ENCODE data around the gene AGBL5. TPM values are rescaled to one million over a fixed set of nuclear protein-coding genes. Genes with fewer than 3 reads are reported as not detected.
A peak's percentile ranks its signal among the peaks of the same experiment; 100 is the strongest.

Gene AGBL5
- total and polyA plus RNA-seq, 9 of the 15 experiments (the other 6 are each of a cell fraction or from before 2014, with no cell fraction given), result 3.3 to 52.7 (median 26.2) TPM

DNA sequence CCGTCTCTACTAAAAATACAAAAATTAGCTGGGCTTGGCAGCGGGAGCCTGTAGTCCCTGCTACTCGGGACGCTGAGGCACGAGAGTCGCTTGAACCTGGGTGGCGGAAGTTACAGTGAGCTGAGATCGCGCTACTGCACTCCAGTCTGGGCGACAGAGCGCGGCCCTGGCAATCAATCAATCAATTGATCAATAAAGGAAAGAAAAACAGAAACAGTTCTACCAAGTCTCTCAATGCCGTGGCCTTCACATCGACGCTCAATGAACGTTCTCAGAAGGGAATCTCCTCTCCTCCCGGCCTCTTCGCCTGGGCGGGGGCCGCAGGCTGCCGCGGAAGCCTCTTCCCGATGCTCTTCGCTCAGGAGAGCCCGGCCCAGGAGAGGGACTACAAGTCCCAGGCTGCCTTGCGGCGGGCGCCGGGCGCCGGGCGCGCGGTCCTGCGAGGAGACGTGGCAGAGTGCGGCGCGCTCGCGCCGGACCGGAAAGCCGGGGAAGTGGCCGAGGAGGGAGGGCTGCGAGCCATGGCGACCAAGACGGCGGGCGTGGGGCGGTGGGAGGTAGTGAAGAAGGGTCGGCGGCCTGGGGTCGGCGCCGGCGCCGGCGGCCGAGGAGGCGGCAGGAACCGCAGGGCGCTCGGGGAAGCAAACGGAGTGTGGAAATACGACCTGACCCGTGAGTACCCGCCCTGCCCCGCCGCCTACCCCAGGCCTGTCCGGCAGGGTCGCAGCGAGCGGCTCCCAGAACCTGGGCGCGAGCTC is 18.8 kb upstream of the AGBL5 start, which contains the start of gene TMEM214 (continued):
- TF ChIP-seq FOXA1 (IDR thresholded peaks at IDR 0.05; ENCODE audit: borderline replicate concordance) (no peak), OTX1 (CRISPR knock-in tag; IDR thresholded peaks at IDR 0.05) (no peak), BHLHE40 (IDR thresholded peaks at IDR 0.05; ENCODE audit: low read length) (no peak), ELF1 (tag; IDR thresholded peaks at IDR 0.05) (peak; percentile 71), ILF3 (IDR thresholded peaks at IDR 0.05; ENCODE audit: borderline replicate concordance) (no peak), ZNF212 (CRISPR knock-in tag; IDR thresholded peaks at IDR 0.05) (no peak), SAP30 (IDR thresholded peaks at IDR 0.05; ENCODE audit: borderline replicate concordance, insufficient read depth, low read depth, low read length, poor library complexity, severe bottlenecking) (peak; percentile 34), KAT2B (IDR thresholded peaks at IDR 0.05; ENCODE audit: low read depth, low read length) (no peak), NUFIP1 (IDR thresholded peaks at IDR 0.05; ENCODE audit: partially characterized antibody) (no peak)
- TF ChIP-seq, protein P1, sequence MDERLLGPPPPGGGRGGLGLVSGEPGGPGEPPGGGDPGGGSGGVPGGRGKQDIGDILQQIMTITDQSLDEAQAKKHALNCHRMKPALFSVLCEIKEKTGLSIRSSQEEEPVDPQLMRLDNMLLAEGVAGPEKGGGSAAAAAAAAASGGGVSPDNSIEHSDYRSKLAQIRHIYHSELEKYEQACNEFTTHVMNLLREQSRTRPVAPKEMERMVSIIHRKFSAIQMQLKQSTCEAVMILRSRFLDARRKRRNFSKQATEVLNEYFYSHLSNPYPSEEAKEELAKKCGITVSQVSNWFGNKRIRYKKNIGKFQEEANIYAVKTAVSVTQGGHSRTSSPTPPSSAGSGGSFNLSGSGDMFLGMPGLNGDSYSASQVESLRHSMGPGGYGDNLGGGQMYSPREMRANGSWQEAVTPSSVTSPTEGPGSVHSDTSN (CRISPR knock-in tag; IDR thresholded peaks at IDR 0.05; ENCODE audit: low read depth), result no peak
- TF ChIP-seq, protein P1 (tag; conservative IDR thresholded peaks at IDR 0.05; ENCODE audit: low read depth), result peak; percentile 60
- TF ChIP-seq, protein P2, sequence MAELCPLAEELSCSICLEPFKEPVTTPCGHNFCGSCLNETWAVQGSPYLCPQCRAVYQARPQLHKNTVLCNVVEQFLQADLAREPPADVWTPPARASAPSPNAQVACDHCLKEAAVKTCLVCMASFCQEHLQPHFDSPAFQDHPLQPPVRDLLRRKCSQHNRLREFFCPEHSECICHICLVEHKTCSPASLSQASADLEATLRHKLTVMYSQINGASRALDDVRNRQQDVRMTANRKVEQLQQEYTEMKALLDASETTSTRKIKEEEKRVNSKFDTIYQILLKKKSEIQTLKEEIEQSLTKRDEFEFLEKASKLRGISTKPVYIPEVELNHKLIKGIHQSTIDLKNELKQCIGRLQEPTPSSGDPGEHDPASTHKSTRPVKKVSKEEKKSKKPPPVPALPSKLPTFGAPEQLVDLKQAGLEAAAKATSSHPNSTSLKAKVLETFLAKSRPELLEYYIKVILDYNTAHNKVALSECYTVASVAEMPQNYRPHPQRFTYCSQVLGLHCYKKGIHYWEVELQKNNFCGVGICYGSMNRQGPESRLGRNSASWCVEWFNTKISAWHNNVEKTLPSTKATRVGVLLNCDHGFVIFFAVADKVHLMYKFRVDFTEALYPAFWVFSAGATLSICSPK (IDR thresholded peaks at IDR 0.05; ENCODE audit: borderline replicate concordance), result no peak
- TF ChIP-seq, protein P3, sequence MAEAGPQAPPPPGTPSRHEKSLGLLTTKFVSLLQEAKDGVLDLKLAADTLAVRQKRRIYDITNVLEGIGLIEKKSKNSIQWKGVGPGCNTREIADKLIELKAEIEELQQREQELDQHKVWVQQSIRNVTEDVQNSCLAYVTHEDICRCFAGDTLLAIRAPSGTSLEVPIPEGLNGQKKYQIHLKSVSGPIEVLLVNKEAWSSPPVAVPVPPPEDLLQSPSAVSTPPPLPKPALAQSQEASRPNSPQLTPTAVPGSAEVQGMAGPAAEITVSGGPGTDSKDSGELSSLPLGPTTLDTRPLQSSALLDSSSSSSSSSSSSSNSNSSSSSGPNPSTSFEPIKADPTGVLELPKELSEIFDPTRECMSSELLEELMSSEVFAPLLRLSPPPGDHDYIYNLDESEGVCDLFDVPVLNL (CRISPR knock-in tag; IDR thresholded peaks at IDR 0.05; ENCODE audit: low read depth), result no peak
- TF ChIP-seq, protein P4, sequence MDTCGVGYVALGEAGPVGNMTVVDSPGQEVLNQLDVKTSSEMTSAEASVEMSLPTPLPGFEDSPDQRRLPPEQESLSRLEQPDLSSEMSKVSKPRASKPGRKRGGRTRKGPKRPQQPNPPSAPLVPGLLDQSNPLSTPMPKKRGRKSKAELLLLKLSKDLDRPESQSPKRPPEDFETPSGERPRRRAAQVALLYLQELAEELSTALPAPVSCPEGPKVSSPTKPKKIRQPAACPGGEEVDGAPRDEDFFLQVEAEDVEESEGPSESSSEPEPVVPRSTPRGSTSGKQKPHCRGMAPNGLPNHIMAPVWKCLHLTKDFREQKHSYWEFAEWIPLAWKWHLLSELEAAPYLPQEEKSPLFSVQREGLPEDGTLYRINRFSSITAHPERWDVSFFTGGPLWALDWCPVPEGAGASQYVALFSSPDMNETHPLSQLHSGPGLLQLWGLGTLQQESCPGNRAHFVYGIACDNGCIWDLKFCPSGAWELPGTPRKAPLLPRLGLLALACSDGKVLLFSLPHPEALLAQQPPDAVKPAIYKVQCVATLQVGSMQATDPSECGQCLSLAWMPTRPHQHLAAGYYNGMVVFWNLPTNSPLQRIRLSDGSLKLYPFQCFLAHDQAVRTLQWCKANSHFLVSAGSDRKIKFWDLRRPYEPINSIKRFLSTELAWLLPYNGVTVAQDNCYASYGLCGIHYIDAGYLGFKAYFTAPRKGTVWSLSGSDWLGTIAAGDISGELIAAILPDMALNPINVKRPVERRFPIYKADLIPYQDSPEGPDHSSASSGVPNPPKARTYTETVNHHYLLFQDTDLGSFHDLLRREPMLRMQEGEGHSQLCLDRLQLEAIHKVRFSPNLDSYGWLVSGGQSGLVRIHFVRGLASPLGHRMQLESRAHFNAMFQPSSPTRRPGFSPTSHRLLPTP (IDR thresholded peaks at IDR 0.05; ENCODE audit: borderline replicate concordance, extremely low read depth, insufficient read length), result peak; percentile 70
